ENCODE results near the gene ARHGAP15. TPM values are rescaled to one million over a fixed set of nuclear protein-coding genes. Genes with fewer than 3 reads are reported as not detected.

Gene ARHGAP15
- total RNA-seq (2021), result not detected in 2 replicates
- Bru-seq, nascent RNA, result percentile 13 among the genes with signal in this experiment
- BruChase-seq, experiment 1, labeled RNA remaining after a 2-hour chase, result percentile 15 among the genes with signal in this experiment
- BruChase-seq, experiment 2, labeled RNA remaining after a 6-hour chase, result percentile 7 among the genes with signal in this experiment
- long read RNA-seq, result 0 reads

- Histone ChIP-seq H4K20me1 (ENCODE audit: insufficient read depth) (no peaks in the 10 kb centered on the region), H3K4me1 (replicated peaks; ENCODE audit: insufficient read depth) (no peaks in the 10 kb centered on the region), H3F3A (ENCODE audit: insufficient read depth, low read depth) (no peaks in the 10 kb centered on the region), H3K79me2 (ENCODE audit: low read depth) (no peaks in the 10 kb centered on the region), H3K4me2 (no peak within 1 kb of the TSS), H3K9me3 (ENCODE audit: insufficient read depth, low read depth) (no peaks in the 10 kb centered on the region), H3K27me3 (ENCODE audit: insufficient read depth, low read depth) (no peaks in the 10 kb centered on the region), H3K27ac (no peak within 1 kb of the TSS), H3K9me2 (ENCODE audit: insufficient read depth) (no peaks in the 10 kb centered on the region; the same call in 1 of the 2 replicates), H3K36me3 (ENCODE audit: low read depth) (no peaks in the 10 kb centered on the region), H2AFZ (no peak within 1 kb of the TSS), H3K4me3 (no peak within 1 kb of the TSS)
- BruUV-seq (replicated peaks), result no TSS peak
- intact Hi-C loops (cut with micrococcal nuclease; ENCODE audit: unreplicated experiment), result no loop called here
- TF ChIP-seq CTCF (conservative IDR thresholded peaks at IDR 0.05) (no peak), EZH2 (IDR thresholded peaks at IDR 0.05; ENCODE audit: low read depth) (no peak)
- DNase-seq, result no peak
- ChIA-PET CTCF (no interaction called here), POLR2A (ENCODE audit: unreplicated experiment) (no interaction called here)
Observed at GRCh38 chr2:143128681-143129580, at the start of gene ARHGAP15. ARHGAP15 (plus strand) TSS chr2:143129419.

- H3K36me3 ChIP-seq (ENCODE audit: low read depth), result no peaks in the 10 kb centered on the region
- no peak for DNase-seq
- H3K4me1 ChIP-seq (replicated peaks; ENCODE audit: insufficient read depth), result 0 out of 2 replicates have a peak, but pooled peaks cover 5% of the 10 kb centered on the region
- H3F3A ChIP-seq (ENCODE audit: insufficient read depth, low read depth), result no peaks in the 10 kb centered on the region
- POLR2A ChIA-PET (ENCODE audit: unreplicated experiment), result no interaction called here
- no peak for TF ChIP-seq CTCF (conservative IDR thresholded peaks at IDR 0.05)
- TF ChIP-seq EZH2 (IDR thresholded peaks at IDR 0.05; ENCODE audit: low read depth), result no peak
- no peak overlapping the region for H2AFZ ChIP-seq
- H3K9me3 ChIP-seq (ENCODE audit: insufficient read depth, low read depth), result no peaks in the 10 kb centered on the region
- no peak overlapping the region for H3K4me3 ChIP-seq
- CTCF ChIA-PET, result no interaction called here
- H3K27me3 ChIP-seq (ENCODE audit: insufficient read depth, low read depth), result no peaks in the 10 kb centered on the region
- no peaks in the 10 kb centered on the region for H4K20me1 ChIP-seq (ENCODE audit: insufficient read depth)
- H3K9me2 ChIP-seq (ENCODE audit: insufficient read depth), result no peaks in the 10 kb centered on the region
- no peaks in the 10 kb centered on the region for H3K79me2 ChIP-seq (ENCODE audit: low read depth)
- intact Hi-C loops (cut with micrococcal nuclease; ENCODE audit: unreplicated experiment), result no loop called here
- H3K4me2 ChIP-seq, result no peak overlapping the region
- no TSS peak for BruUV-seq (replicated peaks)
- H3K27ac ChIP-seq, result no peak overlapping the region
Observed at GRCh38 chr2:143081616-143082015, 47.6 kb upstream of the ARHGAP15 start.

GRCh38 chr2:143083636-143084035 lies 45.6 kb upstream of the ARHGAP15 start:
- Histone ChIP-seq H3K4me3 (peak overlapping the region; percentile 16; the same call in 1 of the 2 replicates), H3K4me1 (replicated peaks; ENCODE audit: insufficient read depth) (0 out of 2 replicates have a peak, but pooled peaks cover 5% of the 10 kb centered on the region), H3K4me2 (peak overlapping the region; percentile 56), H3K27ac (0 out of 2 replicates have a peak overlapping the region, but pooled peaks have one; percentile 6), H3K27me3 (ENCODE audit: insufficient read depth, low read depth) (no peaks in the 10 kb centered on the region), H2AFZ (peak overlapping the region; percentile 70), H3K9me2 (ENCODE audit: insufficient read depth) (no peaks in the 10 kb centered on the region), H3K36me3 (ENCODE audit: low read depth) (no peaks in the 10 kb centered on the region), H3K9me3 (ENCODE audit: insufficient read depth, low read depth) (no peaks in the 10 kb centered on the region), H3F3A (ENCODE audit: insufficient read depth, low read depth) (no peaks in the 10 kb centered on the region), H3K79me2 (ENCODE audit: low read depth) (no peaks in the 10 kb centered on the region), H4K20me1 (ENCODE audit: insufficient read depth) (no peaks in the 10 kb centered on the region)
- CTCF ChIA-PET, result interaction anchor here (0.7 kb wide), 2 partner anchors 21 to 315 kb away, joined by 5 to 9 read pairs; no protein-coding TSS in a partner anchor
- POLR2A ChIA-PET (ENCODE audit: unreplicated experiment), result no interaction called here
- DNase-seq, result no peak
- BruUV-seq (replicated peaks), result no TSS peak
- intact Hi-C loops (cut with micrococcal nuclease; ENCODE audit: unreplicated experiment), result no loop called here
- TF ChIP-seq EZH2 (IDR thresholded peaks at IDR 0.05; ENCODE audit: low read depth) (no peak), CTCF (conservative IDR thresholded peaks at IDR 0.05) (no peak)
